ENCODE results near the gene LRRC61.
"Not testable (repeated sequence)": the region's sequence is repeated elsewhere in the genome, so short reads cannot be mapped to it uniquely, and the experiment has no call there.

LRRC61 gene

DNA sequence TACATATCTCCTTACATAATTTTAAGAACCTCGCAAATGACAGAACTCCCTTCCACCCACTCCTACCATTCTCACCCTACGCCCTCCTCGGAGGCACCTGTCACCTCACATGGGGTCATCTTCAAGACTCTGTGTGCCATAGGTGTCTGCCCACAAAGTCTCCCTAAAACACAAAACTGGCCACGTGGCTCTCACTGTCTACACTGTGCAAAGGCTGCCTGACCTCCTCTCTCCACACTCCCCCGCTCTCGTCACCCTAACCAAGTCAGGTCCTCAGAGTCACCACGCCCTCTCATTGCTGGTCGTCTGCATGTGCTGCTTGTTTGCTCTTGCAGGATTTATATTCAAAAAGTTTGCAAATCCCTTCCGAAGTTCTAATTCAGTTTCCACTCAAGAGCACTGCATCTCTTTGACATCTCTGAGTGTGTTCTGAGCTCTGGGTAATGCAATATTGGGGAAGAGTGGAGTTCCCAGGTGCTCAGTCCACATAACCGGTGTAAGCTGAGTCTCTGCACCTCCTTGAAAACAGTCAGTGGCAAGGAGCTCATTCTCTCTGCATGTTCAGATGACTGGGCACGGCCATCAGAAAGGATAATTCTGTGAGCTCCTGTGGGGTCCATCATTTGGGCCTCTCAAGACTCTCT is 17.8 kb upstream of the LRRC61 start:
- H2BK5ac ChIP-seq (ENCODE audit: low read depth, low read length, poor library complexity, severe bottlenecking); H3K9ac ChIP-seq (ENCODE audit: low read length); H4K8ac ChIP-seq (ENCODE audit: low read length); H2BK120ac ChIP-seq (ENCODE audit: low read depth, low read length); H3K23ac ChIP-seq (ENCODE audit: low read length in 2 of 2); H3K4me1 ChIP-seq (ENCODE audit: control insufficient read depth, insufficient read depth, low read depth, low read length); H3K4me2 ChIP-seq (ENCODE audit: low read length, poor library complexity, severe bottlenecking); H3K18ac ChIP-seq (ENCODE audit: low read depth in 1 of 2, low read length in 2 of 2); H3K4ac ChIP-seq (ENCODE audit: low read depth in 1 of 2, low read length in 2 of 2); H3K4me3 ChIP-seq (ENCODE audit: insufficient read depth in 1 of 2, low read depth in 1 of 2, low read length in 2 of 2); H3K9me3 ChIP-seq (ENCODE audit: control insufficient read depth, low read length); H4K91ac ChIP-seq (ENCODE audit: low read length); H2BK15ac ChIP-seq (ENCODE audit: low read depth, poor library complexity, severe bottlenecking); H2AFZ ChIP-seq (ENCODE audit: low read depth, low read length); H2AK5ac ChIP-seq (ENCODE audit: low read length, severe bottlenecking); DNase-seq; H3K14ac ChIP-seq (ENCODE audit: low read length in 2 of 2); H2BK12ac ChIP-seq (ENCODE audit: low read length in 2 of 2); H3K79me1 ChIP-seq (replicated peaks; ENCODE audit: low read length, poor library complexity, severe bottlenecking); H3K36me3 ChIP-seq (ENCODE audit: control insufficient read depth in 1 of 2, insufficient read depth in 2 of 2, low read depth in 1 of 2, low read length in 2 of 2); H3K27me3 ChIP-seq (ENCODE audit: control insufficient read depth in 1 of 2, insufficient read depth in 1 of 2, low read length in 2 of 2); H3K27ac ChIP-seq (ENCODE audit: low read length, poor library complexity, severe bottlenecking): not testable (repeated sequence)
- 83% methylated on average over 8 of the region's 11 CpGs for WGBS

DNA sequence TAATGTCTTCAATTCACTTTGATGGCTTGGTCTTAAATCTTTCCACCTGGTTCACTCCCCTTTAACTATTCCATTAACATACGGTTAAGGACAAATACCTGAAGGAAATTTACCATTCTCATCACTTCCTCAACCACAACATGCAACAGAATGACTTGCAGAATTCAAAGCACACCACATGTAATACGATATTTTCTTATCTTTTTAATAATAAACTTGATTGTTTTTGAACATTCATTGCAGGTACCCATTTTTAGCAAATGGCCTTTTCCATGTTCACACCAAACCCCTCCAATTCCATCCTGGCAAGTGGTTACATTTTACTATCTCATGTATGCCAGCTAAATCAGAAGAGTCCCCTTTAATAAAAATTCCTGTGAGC is 17.3 kb upstream of the LRRC61 start:
- H3K18ac ChIP-seq (ENCODE audit: low read depth in 1 of 2, low read length in 2 of 2); H2AFZ ChIP-seq (ENCODE audit: low read depth, low read length); H3K23ac ChIP-seq (ENCODE audit: low read length in 2 of 2); H3K9me3 ChIP-seq (ENCODE audit: control insufficient read depth, low read length); H3K4me2 ChIP-seq (ENCODE audit: low read length, poor library complexity, severe bottlenecking); H3K27me3 ChIP-seq (ENCODE audit: control insufficient read depth in 1 of 2, insufficient read depth in 1 of 2, low read length in 2 of 2); H3K27ac ChIP-seq (ENCODE audit: low read length, poor library complexity, severe bottlenecking); DNase-seq; H3K4me1 ChIP-seq (ENCODE audit: control insufficient read depth, insufficient read depth, low read depth, low read length); H2BK12ac ChIP-seq (ENCODE audit: low read length in 2 of 2); H3K36me3 ChIP-seq (ENCODE audit: control insufficient read depth in 1 of 2, insufficient read depth in 2 of 2, low read depth in 1 of 2, low read length in 2 of 2); H4K8ac ChIP-seq (ENCODE audit: low read length); H4K91ac ChIP-seq (ENCODE audit: low read length); H2BK15ac ChIP-seq (ENCODE audit: low read depth, poor library complexity, severe bottlenecking); H3K9ac ChIP-seq (ENCODE audit: low read length); H3K4ac ChIP-seq (ENCODE audit: low read depth in 1 of 2, low read length in 2 of 2); H3K4me3 ChIP-seq (ENCODE audit: insufficient read depth in 1 of 2, low read depth in 1 of 2, low read length in 2 of 2); H2AK5ac ChIP-seq (ENCODE audit: low read length, severe bottlenecking); H2BK120ac ChIP-seq (ENCODE audit: low read depth, low read length); H2BK5ac ChIP-seq (ENCODE audit: low read depth, low read length, poor library complexity, severe bottlenecking); H3K14ac ChIP-seq (ENCODE audit: low read length in 2 of 2); H3K79me1 ChIP-seq (replicated peaks; ENCODE audit: low read length, poor library complexity, severe bottlenecking): not testable (repeated sequence)
- WGBS, result 83% methylated on average over 1 of the region's 2 CpGs

DNA sequence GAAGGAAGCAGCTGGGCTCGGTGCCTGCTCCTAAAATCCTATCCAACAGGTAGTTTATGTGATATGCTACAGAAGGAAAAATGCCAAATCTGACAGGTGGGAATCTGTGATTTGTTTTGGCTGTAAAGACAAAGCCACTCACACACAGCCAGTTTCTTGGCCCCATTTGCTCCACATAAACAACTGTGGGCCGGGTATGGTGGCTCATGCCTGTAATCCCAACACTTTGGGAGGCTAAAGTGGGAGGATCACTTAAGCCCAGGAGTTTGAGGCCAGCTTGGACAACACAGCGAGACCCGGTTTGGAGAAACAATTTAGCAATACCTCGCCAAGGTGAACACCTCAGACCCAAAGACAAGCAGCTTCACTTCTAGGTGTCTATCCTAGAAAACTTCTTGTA is 16.8 kb upstream of the LRRC61 start:
- not testable (repeated sequence) for H3K4me3 ChIP-seq (ENCODE audit: insufficient read depth in 1 of 2, low read depth in 1 of 2, low read length in 2 of 2); H3K23ac ChIP-seq (ENCODE audit: low read length in 2 of 2); H3K79me1 ChIP-seq (replicated peaks; ENCODE audit: low read length, poor library complexity, severe bottlenecking)

DNA sequence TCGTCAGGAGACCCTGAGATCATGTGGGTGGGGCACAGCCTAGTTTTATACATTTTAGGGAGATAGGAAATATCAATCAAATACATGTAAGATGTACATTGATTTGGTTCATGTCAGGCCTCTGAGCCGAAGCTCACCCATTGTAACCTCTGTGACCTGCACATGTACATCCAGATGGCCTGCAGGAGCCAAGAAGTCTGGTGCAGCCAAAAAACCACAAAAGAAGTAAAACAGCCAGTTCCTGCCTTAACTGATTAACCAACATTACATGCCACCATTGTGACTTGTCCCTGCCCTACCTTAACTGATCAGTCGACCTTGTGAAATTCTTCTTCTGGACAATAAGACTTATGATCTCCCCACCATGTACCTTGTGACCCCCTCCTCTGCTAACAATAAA is 16.0 kb upstream of the LRRC61 start:
- no peak overlapping the region for H4K91ac ChIP-seq (ENCODE audit: low read length)
- no peak overlapping the region for H2BK5ac ChIP-seq (ENCODE audit: low read depth, low read length, poor library complexity, severe bottlenecking)
- no peak overlapping the region for H4K8ac ChIP-seq (ENCODE audit: low read length)
- H3K23ac ChIP-seq (ENCODE audit: low read length in 2 of 2), result no peak overlapping the region
- no peak overlapping the region for H3K27ac ChIP-seq (ENCODE audit: low read length, poor library complexity, severe bottlenecking)
- no peak for DNase-seq
- H3K4me1 ChIP-seq (ENCODE audit: control insufficient read depth, insufficient read depth, low read depth, low read length), result peaks cover 1% of the 10 kb centered on the region
- H3K9ac ChIP-seq (ENCODE audit: low read length), result no peak overlapping the region
- no peak overlapping the region for H2BK120ac ChIP-seq (ENCODE audit: low read depth, low read length)
- H3K4me2 ChIP-seq (ENCODE audit: low read length, poor library complexity, severe bottlenecking), result no peak overlapping the region
- H3K27me3 ChIP-seq (ENCODE audit: control insufficient read depth in 1 of 2, insufficient read depth in 1 of 2, low read length in 2 of 2), result peaks cover 0 to 4% of the 10 kb centered on the region in 2 experiments
- H2BK15ac ChIP-seq (ENCODE audit: low read depth, poor library complexity, severe bottlenecking), result no peak overlapping the region
- H3K9me3 ChIP-seq (ENCODE audit: control insufficient read depth, low read length), result no peaks in the 10 kb centered on the region
- H2AK5ac ChIP-seq (ENCODE audit: low read length, severe bottlenecking), result no peak overlapping the region
- H3K79me1 ChIP-seq (replicated peaks; ENCODE audit: low read length, poor library complexity, severe bottlenecking), result no peaks in the 10 kb centered on the region
- H3K18ac ChIP-seq (ENCODE audit: low read depth in 1 of 2, low read length in 2 of 2), result no peak overlapping the region
- H3K36me3 ChIP-seq (ENCODE audit: control insufficient read depth in 1 of 2, insufficient read depth in 2 of 2, low read depth in 1 of 2, low read length in 2 of 2), result no peaks in the 10 kb centered on the region
- no peak overlapping the region for H2AFZ ChIP-seq (ENCODE audit: low read depth, low read length)
- H2BK12ac ChIP-seq (ENCODE audit: low read length in 2 of 2), result no peak overlapping the region
- no peak overlapping the region for H3K14ac ChIP-seq (ENCODE audit: low read length in 2 of 2)
- H3K4ac ChIP-seq (ENCODE audit: low read depth in 1 of 2, low read length in 2 of 2), result no peak overlapping the region
- no peak overlapping the region for H3K4me3 ChIP-seq (ENCODE audit: insufficient read depth in 1 of 2, low read depth in 1 of 2, low read length in 2 of 2)
- 73% methylated on average over 3 of the region's 3 CpGs for WGBS

More for the DNA sequence above, 16.8 kb upstream of the LRRC61 start:
- not testable (repeated sequence) for H3K27ac ChIP-seq (ENCODE audit: low read length, poor library complexity, severe bottlenecking); H3K14ac ChIP-seq (ENCODE audit: low read length in 2 of 2); H3K27me3 ChIP-seq (ENCODE audit: control insufficient read depth in 1 of 2, insufficient read depth in 1 of 2, low read length in 2 of 2); H3K4ac ChIP-seq (ENCODE audit: low read depth in 1 of 2, low read length in 2 of 2); H4K8ac ChIP-seq (ENCODE audit: low read length); H2AFZ ChIP-seq (ENCODE audit: low read depth, low read length); DNase-seq; H3K9ac ChIP-seq (ENCODE audit: low read length); H3K36me3 ChIP-seq (ENCODE audit: control insufficient read depth in 1 of 2, insufficient read depth in 2 of 2, low read depth in 1 of 2, low read length in 2 of 2); H2BK15ac ChIP-seq (ENCODE audit: low read depth, poor library complexity, severe bottlenecking); H2BK5ac ChIP-seq (ENCODE audit: low read depth, low read length, poor library complexity, severe bottlenecking); H3K18ac ChIP-seq (ENCODE audit: low read depth in 1 of 2, low read length in 2 of 2); H3K4me1 ChIP-seq (ENCODE audit: control insufficient read depth, insufficient read depth, low read depth, low read length); H3K4me2 ChIP-seq (ENCODE audit: low read length, poor library complexity, severe bottlenecking); H3K9me3 ChIP-seq (ENCODE audit: control insufficient read depth, low read length); H2BK120ac ChIP-seq (ENCODE audit: low read depth, low read length); H2AK5ac ChIP-seq (ENCODE audit: low read length, severe bottlenecking); H2BK12ac ChIP-seq (ENCODE audit: low read length in 2 of 2); H4K91ac ChIP-seq (ENCODE audit: low read length)
- WGBS, result 65% methylated on average over 3 of the region's 5 CpGs
